Measurements from ENCODE around the gene LRRC7.

DNA sequence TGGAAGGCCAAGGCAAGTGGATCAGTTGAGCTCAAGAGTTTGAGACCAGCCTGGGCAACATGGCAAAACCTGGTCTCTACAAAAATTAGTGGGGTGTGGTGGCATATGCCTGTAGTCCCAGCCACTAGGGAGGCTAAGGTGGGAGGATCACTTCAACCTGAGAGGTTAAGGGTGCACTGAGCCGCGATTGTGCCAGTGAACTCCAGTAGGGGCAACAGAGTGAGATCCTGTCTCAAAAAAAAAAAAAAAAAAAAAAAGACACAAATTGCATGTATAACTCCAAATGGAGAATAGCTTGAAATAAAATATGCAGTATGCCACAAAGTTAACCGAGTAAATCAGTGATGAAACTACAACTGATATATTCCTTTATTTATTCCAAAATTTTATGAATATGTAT is 586.0 kb downstream of the LRRC7 start:
- TF ChIP-seq, protein P1, sequence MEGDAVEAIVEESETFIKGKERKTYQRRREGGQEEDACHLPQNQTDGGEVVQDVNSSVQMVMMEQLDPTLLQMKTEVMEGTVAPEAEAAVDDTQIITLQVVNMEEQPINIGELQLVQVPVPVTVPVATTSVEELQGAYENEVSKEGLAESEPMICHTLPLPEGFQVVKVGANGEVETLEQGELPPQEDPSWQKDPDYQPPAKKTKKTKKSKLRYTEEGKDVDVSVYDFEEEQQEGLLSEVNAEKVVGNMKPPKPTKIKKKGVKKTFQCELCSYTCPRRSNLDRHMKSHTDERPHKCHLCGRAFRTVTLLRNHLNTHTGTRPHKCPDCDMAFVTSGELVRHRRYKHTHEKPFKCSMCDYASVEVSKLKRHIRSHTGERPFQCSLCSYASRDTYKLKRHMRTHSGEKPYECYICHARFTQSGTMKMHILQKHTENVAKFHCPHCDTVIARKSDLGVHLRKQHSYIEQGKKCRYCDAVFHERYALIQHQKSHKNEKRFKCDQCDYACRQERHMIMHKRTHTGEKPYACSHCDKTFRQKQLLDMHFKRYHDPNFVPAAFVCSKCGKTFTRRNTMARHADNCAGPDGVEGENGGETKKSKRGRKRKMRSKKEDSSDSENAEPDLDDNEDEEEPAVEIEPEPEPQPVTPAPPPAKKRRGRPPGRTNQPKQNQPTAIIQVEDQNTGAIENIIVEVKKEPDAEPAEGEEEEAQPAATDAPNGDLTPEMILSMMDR (IDR thresholded peaks at IDR 0.05): no peak
- no peak for TF ChIP-seq POLR2A (IDR thresholded peaks at IDR 0.05)

Measured in breast epithelium (tissue), 3 donors.